ENCODE data around the gene PSMB8.
"Not testable (repeated sequence)": the region's sequence is repeated elsewhere in the genome, so short reads cannot be mapped to it uniquely, and the experiment has no call there.

The PSMB8 gene

DNA sequence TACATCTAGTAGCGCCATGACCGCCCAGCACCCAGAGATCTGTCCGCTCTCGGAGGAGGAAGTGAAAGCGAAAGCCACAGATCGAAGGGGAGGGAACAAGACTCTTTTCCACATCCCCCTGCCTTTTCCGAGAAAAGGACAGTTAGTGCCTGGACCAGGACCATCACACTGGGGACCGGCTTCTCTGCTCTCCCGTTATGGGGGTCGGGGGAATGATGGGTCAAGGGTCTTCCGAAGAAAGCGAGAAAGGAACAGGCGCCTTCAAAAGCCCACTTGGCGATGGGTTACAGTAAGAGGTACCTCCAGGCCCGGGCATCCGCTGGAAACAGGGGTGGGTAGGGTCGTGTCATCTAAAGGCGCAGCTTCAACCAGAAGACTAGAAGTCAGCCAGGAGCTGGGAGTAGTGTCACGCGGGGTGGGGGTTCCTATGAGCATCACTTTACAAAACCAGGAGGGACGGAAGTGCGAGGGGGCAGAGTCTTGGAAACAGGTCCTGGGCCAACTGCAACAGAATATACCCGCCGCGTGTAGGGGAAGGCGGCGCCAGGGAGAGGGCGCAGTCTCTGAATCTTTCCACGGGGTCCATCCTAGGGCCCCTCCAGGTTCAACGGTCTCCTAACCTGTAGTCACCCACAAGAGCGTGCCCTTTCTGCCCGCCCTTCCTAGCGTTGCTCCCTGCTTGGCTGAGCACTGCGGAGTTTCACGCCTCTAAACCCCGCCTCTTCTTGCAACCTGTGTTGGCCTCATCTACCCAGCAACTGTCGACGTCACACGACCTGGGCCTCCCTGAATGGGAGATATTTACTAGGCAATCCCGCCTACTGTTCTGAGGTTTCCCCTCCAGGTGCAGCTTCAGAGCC, at the start of gene PSMB8:
Gene PSMB8, minus strand, starts transcription at position 69 of the 860 bp plus-strand sequence. Its CDS starts 51 bp downstream, at position 18.
- no peaks in the 10 kb centered on the region; the same call in none of the 2 replicates for H3K36me3 ChIP-seq (replicated peaks)
- in situ Hi-C loops (cut with MboI; ENCODE audit: low sequenced_read_pairs), result no loop called here

DNA sequence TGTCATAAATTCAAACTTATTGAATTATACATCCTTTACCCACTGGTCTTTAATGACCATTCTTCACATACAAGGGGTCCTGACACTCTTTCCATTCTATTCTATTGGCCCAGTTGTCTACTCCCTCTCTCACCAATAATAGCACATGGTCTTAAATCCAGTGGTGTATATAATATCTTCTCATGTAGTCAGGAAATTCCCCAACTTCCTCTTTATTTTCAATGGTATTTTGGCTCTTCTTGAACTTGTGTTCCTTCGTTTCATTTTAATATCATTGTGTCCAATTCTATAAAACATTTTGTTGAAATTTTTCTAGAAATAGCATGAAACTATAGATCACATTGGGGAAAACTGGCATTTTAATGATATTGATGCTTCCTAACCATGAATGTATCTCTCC, 47.0 kb upstream of the PSMB8 start:
- H3K4me3 ChIP-seq, result no peak overlapping the region
- H3K9me3 ChIP-seq, result no peaks in the 10 kb centered on the region
- H3K27me3 ChIP-seq (ENCODE audit: low read depth), result peaks cover 7% of the 10 kb centered on the region; the same call in 1 of the 2 replicates
- H3K4me1 ChIP-seq, result peaks cover 9% of the 10 kb centered on the region
- in situ Hi-C loops (cut with MboI; ENCODE audit: low sequenced_read_pairs), result loop anchor here (5.0 kb wide), 1 partner anchor 81 kb away; no protein-coding TSS in a partner anchor
- no peak for DNase-seq (ENCODE audit: low spot score in 2 of 2)
- no peaks in the 10 kb centered on the region for H3K36me3 ChIP-seq (replicated peaks)

More for the DNA sequence above, at the start of gene PSMB8:
- peak; percentile 88 to 95 for DNase-seq (ENCODE audit: low spot score in 2 of 2)
- Histone ChIP-seq H3K4me3 (peak within 1 kb of the TSS; percentile 22), H3K27me3 (ENCODE audit: low read depth) (no peaks in the 10 kb centered on the region), H3K4me1 (peaks cover 6% of the 10 kb centered on the region; the same call in 1 of the 2 replicates), H3K9me3 (no peaks in the 10 kb centered on the region)

DNA sequence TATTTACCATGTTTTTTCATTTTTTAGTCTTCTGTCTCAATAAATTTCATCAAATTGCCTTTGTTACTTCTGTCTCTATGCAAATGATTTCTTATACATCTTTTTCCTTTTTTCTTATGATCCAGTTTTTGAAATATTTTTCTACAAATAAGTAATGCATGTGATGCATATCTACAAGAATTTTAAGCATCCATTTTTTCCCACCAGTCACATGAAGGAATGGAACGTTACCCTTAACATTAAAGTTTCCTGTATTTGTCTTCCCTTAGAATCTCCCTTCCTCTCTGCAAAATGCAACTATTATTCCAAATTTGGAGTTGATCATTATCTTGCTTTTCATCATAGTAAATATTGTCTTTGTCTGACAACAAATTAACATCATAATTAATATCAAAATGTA, 45.7 kb upstream of the PSMB8 start:
- H3K27me3 ChIP-seq (ENCODE audit: low read depth), result peaks cover 7% of the 10 kb centered on the region; the same call in 1 of the 2 replicates
- no peak for DNase-seq (ENCODE audit: low spot score in 2 of 2)
- in situ Hi-C loops (cut with MboI; ENCODE audit: low sequenced_read_pairs), result no loop called here
- H3K4me3 ChIP-seq, result no peak overlapping the region
- H3K4me1 ChIP-seq, result peaks cover 4% of the 10 kb centered on the region
- no peaks in the 10 kb centered on the region for H3K36me3 ChIP-seq (replicated peaks)
- H3K9me3 ChIP-seq, result no peaks in the 10 kb centered on the region

DNA sequence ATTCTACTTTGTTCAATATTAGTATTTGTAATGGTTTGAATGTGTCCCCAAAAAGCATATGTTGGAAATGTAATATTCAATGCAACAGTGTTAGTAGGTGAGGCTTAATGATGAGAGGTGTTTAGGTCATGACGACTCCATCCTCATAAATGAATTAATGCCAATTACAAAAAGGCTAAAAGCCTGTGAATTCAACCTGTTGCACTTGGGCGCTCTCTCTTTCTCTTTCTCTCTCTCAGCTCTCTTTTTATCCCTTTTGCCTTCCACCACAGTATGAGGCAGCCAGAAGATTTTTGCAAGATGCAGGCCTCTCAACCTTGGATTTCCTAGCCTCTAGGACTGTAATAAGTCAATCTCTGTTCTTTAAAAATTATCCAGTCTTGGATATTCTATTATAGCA, 44.7 kb upstream of the PSMB8 start:
- no peaks in the 10 kb centered on the region for H3K36me3 ChIP-seq (replicated peaks)
- no peaks in the 10 kb centered on the region for H3K9me3 ChIP-seq
- H3K27me3 ChIP-seq (ENCODE audit: low read depth), result peaks cover 11% of the 10 kb centered on the region; the same call in 1 of the 2 replicates
- H3K4me3 ChIP-seq, result no peak overlapping the region
- in situ Hi-C loops (cut with MboI; ENCODE audit: low sequenced_read_pairs), result no loop called here
- DNase-seq (ENCODE audit: low spot score in 2 of 2), result no peak
- peaks cover 1% of the 10 kb centered on the region for H3K4me1 ChIP-seq

DNA sequence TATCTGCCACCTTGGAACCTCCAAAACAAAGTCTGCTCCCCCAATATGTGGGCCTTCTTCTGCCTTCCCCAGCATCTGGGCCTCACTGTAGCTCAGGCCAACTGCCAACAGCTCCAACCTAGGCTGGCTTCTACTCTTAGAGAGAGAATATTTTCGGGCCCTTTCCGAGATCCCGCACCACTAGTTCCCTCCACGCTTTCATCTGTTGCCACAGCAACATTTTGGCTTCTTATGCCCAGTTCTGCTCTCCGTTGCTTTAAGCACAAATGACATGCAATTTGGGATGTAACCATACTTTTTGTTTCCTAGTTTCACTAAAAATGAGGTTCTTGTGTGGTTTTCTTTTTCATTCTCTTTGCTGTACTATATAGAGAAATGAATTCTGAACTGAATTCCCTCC, 43.8 kb upstream of the PSMB8 start:
- Histone ChIP-seq H3K4me1 (no peaks in the 10 kb centered on the region), H3K9me3 (no peaks in the 10 kb centered on the region), H3K36me3 (replicated peaks) (no peaks in the 10 kb centered on the region), H3K4me3 (no peak overlapping the region), H3K27me3 (ENCODE audit: low read depth) (peaks cover 13% of the 10 kb centered on the region)
- no peak for DNase-seq (ENCODE audit: low spot score in 2 of 2)
- in situ Hi-C loops (cut with MboI; ENCODE audit: low sequenced_read_pairs), result no loop called here

DNA sequence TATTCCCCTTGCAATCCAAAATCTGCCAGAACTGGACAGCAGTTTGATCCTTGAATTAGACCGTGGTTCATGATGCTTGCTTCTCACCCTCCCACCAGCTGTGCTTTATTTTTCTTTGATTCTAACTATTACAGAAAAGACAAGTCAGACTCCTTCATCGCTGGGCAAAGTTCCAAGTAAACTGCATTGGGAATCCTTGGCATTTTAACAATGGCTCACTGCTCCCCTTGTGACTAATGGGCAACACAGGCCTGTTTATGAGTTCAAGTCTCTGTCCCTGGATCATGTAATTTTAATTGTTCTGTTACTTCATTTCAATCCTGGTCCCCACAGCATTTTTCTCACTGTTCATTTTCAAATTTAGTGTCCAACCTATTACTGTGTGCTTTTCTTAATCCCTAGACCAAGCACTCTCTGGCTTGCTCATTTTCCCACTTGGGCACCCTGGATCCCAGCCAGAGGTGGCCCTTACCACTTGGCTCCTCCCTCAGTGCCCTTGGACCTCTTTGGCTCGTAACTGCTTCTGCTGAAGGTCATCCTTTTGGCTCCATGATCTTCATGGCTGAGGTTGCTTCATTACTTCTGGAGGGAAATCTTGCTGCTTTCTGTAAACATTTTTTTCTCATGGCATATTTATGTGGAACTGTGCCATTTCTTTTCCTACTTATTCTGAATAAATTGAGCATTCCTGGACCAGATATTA, 43.0 kb upstream of the PSMB8 start:
- DNase-seq (ENCODE audit: low spot score in 2 of 2), result no peak
- in situ Hi-C loops (cut with MboI; ENCODE audit: low sequenced_read_pairs), result no loop called here
- H3K27me3 ChIP-seq (ENCODE audit: low read depth), result peaks cover 14% of the 10 kb centered on the region
- no peaks in the 10 kb centered on the region for H3K4me1 ChIP-seq
- H3K4me3 ChIP-seq, result no peak overlapping the region
- no peaks in the 10 kb centered on the region for H3K36me3 ChIP-seq (replicated peaks)
- no peaks in the 10 kb centered on the region for H3K9me3 ChIP-seq

DNA sequence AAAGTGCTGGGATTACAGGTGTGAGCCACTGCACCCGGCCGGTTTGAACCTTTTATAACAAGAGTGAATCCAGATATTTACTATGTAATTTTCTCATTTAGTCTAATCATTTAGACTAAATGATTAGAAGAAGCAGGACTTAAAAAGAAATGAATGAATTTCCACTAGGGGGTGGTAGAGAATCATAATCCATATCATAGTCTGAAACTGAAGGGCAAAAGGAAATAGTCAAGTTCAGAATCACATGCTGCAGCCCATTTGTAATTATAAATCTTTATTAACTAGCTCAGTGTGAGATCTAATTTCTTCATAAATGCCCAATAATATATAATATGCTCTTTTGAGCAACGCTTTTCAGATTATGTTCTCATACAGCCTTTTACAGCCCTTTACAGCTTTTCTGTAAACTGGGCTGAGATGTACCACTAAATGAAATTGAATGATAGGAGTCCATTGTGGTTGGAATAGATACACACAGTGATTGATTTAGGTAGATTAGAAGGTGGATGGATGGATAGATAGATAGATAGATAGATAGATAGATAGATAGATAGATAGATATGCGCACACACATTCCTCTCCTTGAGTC, 41.9 kb upstream of the PSMB8 start:
- H3K36me3 ChIP-seq (replicated peaks), result no peaks in the 10 kb centered on the region
- DNase-seq (ENCODE audit: low spot score in 2 of 2), result peak in 1 of 2 experiments; percentile 63
- no peak overlapping the region for H3K4me3 ChIP-seq
- H3K4me1 ChIP-seq, result 0 out of 2 replicates have a peak, but pooled peaks cover 2% of the 10 kb centered on the region
- no peaks in the 10 kb centered on the region for H3K9me3 ChIP-seq
- in situ Hi-C loops (cut with MboI; ENCODE audit: low sequenced_read_pairs), result no loop called here
- H3K27me3 ChIP-seq (ENCODE audit: low read depth), result peaks cover 16% of the 10 kb centered on the region

DNA sequence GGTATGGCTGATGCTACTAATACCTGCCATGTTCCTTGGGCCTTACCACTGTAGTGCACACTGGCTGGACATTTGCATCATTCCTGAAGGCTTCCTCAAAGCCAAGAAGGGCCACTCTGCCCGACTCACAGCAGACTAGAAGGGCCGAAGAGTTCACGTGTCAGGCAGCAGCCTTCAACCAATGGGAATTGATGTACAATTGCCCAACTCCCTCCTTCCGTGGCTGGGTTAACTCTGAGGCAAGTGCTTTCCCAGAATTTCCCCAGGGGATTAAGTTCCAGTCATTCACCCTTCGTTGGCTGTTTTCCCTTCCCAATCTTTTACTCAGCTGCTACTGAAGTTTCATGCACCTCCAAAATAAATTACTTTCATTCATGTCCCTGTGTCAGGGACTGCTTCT, 39.9 kb upstream of the PSMB8 start:
- H3K9me3 ChIP-seq, result no peaks in the 10 kb centered on the region
- in situ Hi-C loops (cut with MboI; ENCODE audit: low sequenced_read_pairs), result no loop called here
- H3K27me3 ChIP-seq (ENCODE audit: low read depth), result peaks cover 11% of the 10 kb centered on the region
- H3K4me1 ChIP-seq, result 0 out of 2 replicates have a peak, but pooled peaks cover 2% of the 10 kb centered on the region
- H3K36me3 ChIP-seq (replicated peaks), result no peaks in the 10 kb centered on the region
- no peak overlapping the region for H3K4me3 ChIP-seq
- DNase-seq (ENCODE audit: low spot score in 2 of 2), result peak in 1 of 2 experiments; percentile 16

DNA sequence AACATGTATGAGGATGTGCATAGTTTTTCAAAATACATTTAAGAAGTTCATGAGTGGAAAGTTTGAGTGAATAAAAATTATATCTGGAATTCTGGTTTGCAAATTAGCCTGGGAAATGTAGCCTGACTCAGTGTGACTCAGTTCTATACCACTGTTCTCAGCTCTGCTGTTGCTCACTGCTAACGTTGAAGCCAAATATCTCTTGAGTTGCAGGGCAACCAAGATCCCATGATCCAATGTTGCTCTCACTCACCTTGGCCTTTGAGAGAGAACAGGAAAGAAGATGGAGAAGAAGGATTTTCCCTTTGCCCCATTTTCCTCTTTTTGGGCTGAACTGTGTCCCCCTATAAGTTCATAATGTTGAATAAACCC, 39.0 kb upstream of the PSMB8 start:
- no peak for DNase-seq (ENCODE audit: low spot score in 2 of 2)
- in situ Hi-C loops (cut with MboI; ENCODE audit: low sequenced_read_pairs), result no loop called here
- 0 out of 2 replicates have a peak, but pooled peaks cover 2% of the 10 kb centered on the region for H3K4me1 ChIP-seq
- no peaks in the 10 kb centered on the region for H3K36me3 ChIP-seq (replicated peaks)
- no peak overlapping the region for H3K4me3 ChIP-seq
- no peaks in the 10 kb centered on the region for H3K9me3 ChIP-seq
- peaks cover 11% of the 10 kb centered on the region for H3K27me3 ChIP-seq (ENCODE audit: low read depth)

DNA sequence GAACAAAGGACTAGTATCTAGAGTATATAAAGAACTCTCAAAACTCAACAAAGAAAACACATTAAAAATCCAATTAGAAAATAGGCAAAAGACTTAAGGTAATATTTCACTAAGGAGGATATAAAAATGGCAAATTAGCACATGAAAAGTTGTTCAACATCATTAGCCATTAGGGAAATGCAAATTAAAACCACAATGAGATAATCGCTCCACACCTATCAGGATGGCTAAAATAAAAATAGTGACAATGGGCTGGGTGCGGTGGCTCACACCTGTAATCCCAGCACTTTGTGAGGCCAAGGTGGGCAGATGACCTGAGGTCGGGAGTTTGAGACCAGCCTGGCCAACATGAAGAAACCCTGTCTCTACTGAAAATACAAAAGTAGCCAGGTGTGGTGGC, 37.1 kb upstream of the PSMB8 start:
- H3K4me3 ChIP-seq; H3K4me1 ChIP-seq; H3K36me3 ChIP-seq (replicated peaks); H3K9me3 ChIP-seq; in situ Hi-C loops (cut with MboI; ENCODE audit: low sequenced_read_pairs); DNase-seq (ENCODE audit: low spot score in 2 of 2): not testable (repeated sequence)
- peaks cover 13% of the 10 kb centered on the region for H3K27me3 ChIP-seq (ENCODE audit: low read depth)

DNA sequence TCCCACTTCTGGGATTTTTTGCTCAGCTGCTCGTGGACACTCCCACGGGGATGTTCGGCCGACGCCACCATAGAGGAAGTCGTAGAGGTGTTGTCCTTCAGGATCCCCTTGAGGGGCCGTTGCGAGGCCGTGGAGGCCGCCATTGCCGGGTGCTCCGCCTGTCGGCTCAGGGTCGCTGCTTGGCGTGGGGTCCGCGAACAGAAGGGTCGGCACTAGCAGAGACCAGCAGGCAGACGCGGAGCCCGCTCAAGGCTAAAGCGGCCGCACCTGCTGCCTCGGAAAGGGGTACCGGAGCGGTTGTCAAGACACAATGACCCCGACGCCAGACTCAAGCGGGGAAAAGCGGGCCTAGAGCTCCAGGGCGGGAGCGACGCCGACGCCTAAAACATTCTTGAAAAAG, 35.8 kb upstream of the PSMB8 start:
- Histone ChIP-seq H3K27me3 (ENCODE audit: low read depth) (peaks cover 16% of the 10 kb centered on the region), H3K4me3 (no peak overlapping the region), H3K4me1 (0 out of 2 replicates have a peak, but pooled peaks cover 2% of the 10 kb centered on the region), H3K9me3 (no peaks in the 10 kb centered on the region), H3K36me3 (replicated peaks) (no peaks in the 10 kb centered on the region)
- no peak for DNase-seq (ENCODE audit: low spot score in 2 of 2)
- in situ Hi-C loops (cut with MboI; ENCODE audit: low sequenced_read_pairs), result no loop called here

DNA sequence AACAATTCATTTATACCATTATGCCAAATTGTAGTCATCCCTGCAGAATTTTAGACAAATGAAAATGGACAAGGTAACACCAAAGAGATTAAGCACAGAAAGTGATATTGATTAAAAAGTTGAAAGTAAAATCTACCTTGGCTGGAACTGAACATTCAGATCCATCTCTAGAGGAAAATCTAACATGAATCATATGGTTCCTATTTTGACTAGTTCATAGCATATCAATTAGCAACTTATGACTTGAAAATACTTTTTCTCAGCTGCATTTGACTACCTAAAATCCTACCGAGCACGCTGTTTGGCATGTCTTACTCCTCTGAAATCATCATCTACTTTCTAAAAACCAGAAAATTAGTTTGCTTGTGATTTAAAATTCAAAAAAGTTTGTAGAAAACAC, 32.8 kb upstream of the PSMB8 start:
- Histone ChIP-seq H3K4me1 (0 out of 2 replicates have a peak, but pooled peaks cover 2% of the 10 kb centered on the region), H3K9me3 (no peaks in the 10 kb centered on the region), H3K4me3 (no peak overlapping the region), H3K36me3 (replicated peaks) (no peaks in the 10 kb centered on the region), H3K27me3 (ENCODE audit: low read depth) (peaks cover 7% of the 10 kb centered on the region; the same call in 1 of the 2 replicates)
- in situ Hi-C loops (cut with MboI; ENCODE audit: low sequenced_read_pairs), result no loop called here
- no peak for DNase-seq (ENCODE audit: low spot score in 2 of 2)

DNA sequence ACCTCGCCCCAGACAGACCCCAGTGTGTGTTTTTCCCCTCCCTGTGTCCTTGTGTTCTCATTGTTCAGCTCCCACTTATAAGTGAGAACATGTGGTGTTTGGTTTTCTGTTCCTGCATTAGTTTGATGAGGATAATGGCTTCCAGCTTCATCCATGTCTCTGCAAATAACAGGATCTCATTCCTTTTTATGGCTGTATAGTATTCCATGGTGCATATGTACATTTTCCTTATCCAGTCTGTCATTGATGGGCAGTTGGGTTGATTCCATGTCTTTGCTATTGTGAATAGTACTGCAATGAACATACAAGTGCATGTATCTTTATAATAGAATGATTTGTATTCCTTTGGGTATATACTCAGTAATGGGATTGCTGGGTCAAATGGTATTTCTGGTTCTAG, 30.1 kb upstream of the PSMB8 start:
- DNase-seq (ENCODE audit: low spot score in 2 of 2); H3K4me1 ChIP-seq; in situ Hi-C loops (cut with MboI; ENCODE audit: low sequenced_read_pairs); H3K9me3 ChIP-seq; H3K4me3 ChIP-seq; H3K36me3 ChIP-seq (replicated peaks); H3K27me3 ChIP-seq (ENCODE audit: low read depth): not testable (repeated sequence)
